BE2C (cell line): ENCODE results near the gene CDKN2D.

Experiments
- DNase-seq: peaks from one replicate; pipeline ENCODE4 v3.0.0-alpha.2; 2020
- H3K27me3 ChIP-seq: fragments of 250-450 bp; sonication (Bioruptor Pico); 2 replicates; pipeline ENCODE4 v1.5.1; 2020; ENCODE audit warnings: mild to moderate bottlenecking
- H3K36me3 ChIP-seq: fragments of 250-450 bp; sonication (Bioruptor Pico); 2 replicates; pipeline ENCODE4 v1.5.1; 2020; ENCODE audit warnings: mild to moderate bottlenecking
- H3K4me1 ChIP-seq: fragments of 250-450 bp; sonication (Bioruptor Pico); 2 replicates; pipeline ENCODE4 v1.5.1; 2020
- H3K4me3 ChIP-seq: 2 replicates; pipeline ENCODE4 v1.5.1; 2011; ENCODE audit warnings: low read depth, low read length
- H3K9me3 ChIP-seq: fragments of 250-450 bp; sonication (Bioruptor Pico); 2 replicates; pipeline ENCODE4 v1.5.1; 2020
- CTCF ChIP-seq: IDR thresholded peaks from 2 replicates; pipeline ENCODE4 v1.5.1; 2012; ENCODE audit warnings: mild to moderate bottlenecking, low read depth, low read length

The CDKN2D gene

DNA sequence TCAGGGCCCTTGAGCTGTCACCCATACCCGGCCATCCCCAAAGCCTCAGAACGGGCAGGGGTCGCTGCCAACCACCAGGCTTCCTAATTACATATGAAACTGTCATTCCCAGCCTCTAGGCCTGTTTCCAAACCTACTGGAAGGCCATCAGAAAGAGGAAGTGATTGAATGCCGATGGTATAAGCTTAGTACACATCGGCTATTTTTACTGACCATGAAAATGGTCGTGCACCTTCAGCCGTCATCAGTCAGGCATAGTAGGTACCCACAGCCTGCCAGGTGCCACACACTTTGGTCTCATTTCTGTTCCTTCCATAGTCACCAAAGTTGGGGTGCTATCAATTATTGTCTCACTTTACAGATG lies 13.2 kb downstream of the CDKN2D start:
- Histone ChIP-seq H3K36me3 (peaks cover 90% of the 10 kb centered on the region), H3K4me1 (no peaks in the 10 kb centered on the region), H3K27me3 (no peaks in the 10 kb centered on the region), H3K9me3 (no peaks in the 10 kb centered on the region), H3K4me3 (no peak overlapping the region)
- no peak for DNase-seq
- no peak for TF ChIP-seq CTCF

GRCh38 chr19:10554760-10555609 lies 13.8 kb downstream of the CDKN2D start:
- no peak for DNase-seq
- no peaks in the 10 kb centered on the region for H3K27me3 ChIP-seq
- H3K36me3 ChIP-seq = peaks cover 88% of the 10 kb centered on the region
- no peaks in the 10 kb centered on the region for H3K9me3 ChIP-seq
- no peaks in the 10 kb centered on the region for H3K4me1 ChIP-seq
- TF ChIP-seq CTCF = peak; percentile 8; the same call in 1 of the 2 replicates
- no peak overlapping the region for H3K4me3 ChIP-seq

- no peaks in the 10 kb centered on the region for H3K4me1 ChIP-seq
Measured at GRCh38 chr19:10553943-10554381, 14.8 kb downstream of the CDKN2D start.

DNA sequence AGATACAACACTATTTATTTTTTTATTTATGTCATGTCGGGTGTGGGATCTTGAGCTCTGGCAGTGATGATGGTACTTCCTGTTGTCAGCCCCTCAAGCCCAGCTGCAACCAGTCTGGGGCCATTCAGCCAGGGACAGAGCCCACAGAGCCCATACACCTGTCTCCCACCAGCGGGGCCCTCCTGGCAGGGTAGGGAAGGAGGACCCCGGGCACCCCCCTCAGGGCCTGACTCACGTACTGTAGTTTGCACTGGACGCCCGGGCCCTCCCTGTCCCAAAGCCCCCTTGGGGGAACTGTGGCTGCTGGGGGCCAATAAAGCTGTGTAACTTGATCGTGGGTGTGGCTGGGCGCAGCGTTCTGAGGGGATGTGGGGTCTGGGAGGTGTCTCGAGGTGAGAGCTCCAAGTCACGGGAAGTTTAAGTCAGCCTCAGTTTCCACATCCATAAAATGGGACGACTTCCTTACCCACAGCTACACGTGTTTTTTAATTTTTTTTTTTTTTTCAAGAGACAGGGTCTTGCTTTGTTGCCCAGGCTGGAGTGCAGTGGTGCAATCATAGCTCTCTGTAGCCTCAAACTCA lies 15.6 kb downstream of the CDKN2D start:
- DNase-seq = no peak

More at GRCh38 chr19:10553943-10554381, 14.8 kb downstream of the CDKN2D start:
- no peak for DNase-seq
- no peak for TF ChIP-seq CTCF
- no peak overlapping the region for H3K4me3 ChIP-seq
- no peaks in the 10 kb centered on the region for H3K9me3 ChIP-seq
- H3K27me3 ChIP-seq = no peaks in the 10 kb centered on the region
- peaks cover 85% of the 10 kb centered on the region for H3K36me3 ChIP-seq

GRCh38 chr19:10552510-10553053 lies 16.2 kb downstream of the CDKN2D start:
- peak; percentile 70 for DNase-seq
- H3K4me3 ChIP-seq = no peak overlapping the region

More for the DNA sequence above, 15.6 kb downstream of the CDKN2D start:
- peaks cover 90% of the 10 kb centered on the region for H3K36me3 ChIP-seq
- no peak for TF ChIP-seq CTCF
- H3K4me1 ChIP-seq = no peaks in the 10 kb centered on the region
- H3K4me3 ChIP-seq = no peak overlapping the region
- no peaks in the 10 kb centered on the region for H3K9me3 ChIP-seq
- H3K27me3 ChIP-seq = no peaks in the 10 kb centered on the region

More at GRCh38 chr19:10552510-10553053, 16.2 kb downstream of the CDKN2D start:
- Histone ChIP-seq H3K27me3 (no peaks in the 10 kb centered on the region), H3K36me3 (peaks cover 84% of the 10 kb centered on the region), H3K9me3 (no peaks in the 10 kb centered on the region), H3K4me1 (no peaks in the 10 kb centered on the region)
- TF ChIP-seq CTCF = no peak
